GM18505 (cell line): ENCODE results near the gene PNMA6F.
"Not testable (repeated sequence)": the region's sequence is repeated elsewhere in the genome, so short reads cannot be mapped to it uniquely, and the experiment has no call there.

ENCODE experiments used
- ATAC-seq: cut with Tn5 transposase; IDR thresholded peaks from one replicate; pipeline ENCODE4 v1.9.1; 2021; ENCODE audit not compliant: unreplicated experiment
- POLR2A ChIP-seq: IDR thresholded peaks from 4 replicates; pipeline ENCODE4 v1.6.1; 2011; ENCODE audit warnings: borderline replicate concordance; ENCODE audit not compliant: insufficient read depth, insufficient read length; ENCODE audit errors: extremely low read depth

Gene PNMA6F

DNA sequence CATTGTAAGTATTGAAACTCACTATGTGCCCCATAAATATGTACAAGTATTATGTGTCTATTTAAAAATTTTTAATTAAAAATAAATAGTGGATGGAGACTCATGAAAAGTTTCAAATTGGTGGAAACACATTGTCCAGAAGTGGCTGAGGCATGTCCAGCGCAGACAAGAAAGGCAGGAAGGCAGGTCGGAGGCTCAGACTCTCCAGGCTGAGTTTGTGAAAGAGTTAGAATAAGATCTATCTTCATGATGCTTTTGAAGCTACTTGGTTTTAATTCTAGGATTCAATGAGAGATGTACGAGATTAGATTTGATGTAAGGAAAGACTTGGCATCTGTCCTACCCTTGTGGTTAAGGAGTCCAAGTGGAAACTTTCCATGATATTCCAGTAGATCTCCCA, 19.8 kb downstream of the PNMA6F start:
- no peak for ATAC-seq
- no peak for TF ChIP-seq POLR2A

GRCh38 chrX:153299855-153300254, 21.7 kb downstream of the PNMA6F start:
- TF ChIP-seq POLR2A: no peak
- no peak for ATAC-seq

DNA sequence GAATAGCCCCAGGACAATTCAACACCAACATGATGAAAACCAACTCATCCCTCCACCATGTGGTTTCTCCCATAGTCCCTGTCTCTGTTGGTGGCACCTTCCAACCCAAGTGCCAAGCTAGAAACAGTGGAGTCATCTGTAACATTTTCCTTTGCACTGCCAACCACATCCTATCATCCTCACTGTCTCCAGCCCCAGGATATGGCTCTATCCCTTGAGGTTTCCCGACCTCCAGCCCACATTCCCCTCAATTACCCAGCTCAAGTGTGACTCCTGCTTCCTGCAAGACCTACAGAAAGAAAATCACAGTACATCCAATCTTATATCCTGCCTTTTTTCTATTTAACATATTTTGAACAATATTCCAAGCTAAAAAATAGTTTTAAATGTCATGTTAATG, 24.2 kb downstream of the PNMA6F start:
- TF ChIP-seq POLR2A: no peak
- ATAC-seq: no peak

DNA sequence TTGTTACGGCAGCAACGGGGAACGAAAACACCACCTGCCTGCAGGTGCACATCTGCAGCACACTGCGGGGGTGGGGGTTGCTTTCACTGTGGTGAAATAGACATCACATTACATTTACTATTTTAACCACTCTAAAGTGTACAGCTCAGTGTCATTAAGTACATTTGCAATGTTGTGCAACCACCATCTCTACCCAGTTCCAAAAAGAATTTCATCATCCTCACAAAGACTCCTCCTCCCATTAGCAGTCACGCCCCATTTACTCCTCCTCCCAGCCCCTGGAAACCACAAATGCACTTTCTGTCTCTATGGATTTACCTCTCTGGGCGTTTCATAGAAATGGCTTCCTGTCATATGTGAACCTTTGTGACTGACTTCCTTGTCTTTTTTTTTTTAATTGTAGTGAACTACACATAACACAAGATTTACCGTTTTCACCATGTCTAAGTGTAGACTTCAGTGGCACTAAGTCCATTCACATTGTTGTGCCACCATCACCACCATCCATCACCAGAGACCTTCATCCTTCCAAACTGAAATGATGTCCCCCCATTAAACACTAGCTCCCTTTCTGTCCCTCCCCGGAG, 28.0 kb downstream of the PNMA6F start:
- not testable (repeated sequence) for ATAC-seq

- not testable (repeated sequence) for ATAC-seq
Observed at GRCh38 chrX:153288807-153289206, 32.8 kb downstream of the PNMA6F start.

DNA sequence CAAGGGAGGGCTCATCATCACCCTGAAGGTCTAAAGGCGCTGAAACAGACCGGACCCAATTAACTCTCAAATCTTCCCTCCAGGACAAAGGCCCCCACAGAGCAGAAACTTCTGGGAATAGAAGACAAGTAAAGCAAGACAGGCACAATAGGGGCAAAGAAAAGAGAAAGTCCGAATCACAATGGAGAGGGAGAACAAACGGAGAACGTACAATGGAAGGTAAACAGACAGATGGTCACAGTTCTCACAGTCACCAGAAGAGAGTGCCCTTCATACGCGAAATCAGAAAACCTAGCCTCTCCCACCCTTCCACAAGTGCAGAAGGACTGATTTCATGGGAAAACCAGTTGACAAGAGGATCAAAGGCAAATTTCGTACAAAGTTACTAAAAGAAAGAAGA, 35.9 kb downstream of the PNMA6F start:
- ATAC-seq: not testable (repeated sequence)

GRCh38 chrX:153283982-153284381, 37.6 kb downstream of the PNMA6F start:
- ATAC-seq: not testable (repeated sequence)

DNA sequence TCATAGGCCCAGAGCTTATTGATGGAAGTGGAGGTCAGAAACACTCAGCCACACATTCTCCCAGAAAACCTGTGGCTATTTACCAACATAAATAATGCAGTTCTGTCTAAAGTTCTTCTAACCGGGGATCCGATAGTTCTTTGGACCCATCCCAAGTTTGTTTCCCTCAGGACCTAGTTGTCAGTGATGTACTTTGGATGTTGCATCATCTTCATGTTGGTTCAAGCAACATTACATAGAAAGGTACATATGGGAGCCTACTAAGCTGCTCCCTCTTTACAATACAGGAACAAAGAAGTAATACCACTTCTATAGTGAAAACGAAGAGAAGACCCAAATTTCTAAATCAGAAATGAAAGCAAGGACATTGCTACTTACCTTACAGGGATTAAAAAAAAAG, 39.8 kb downstream of the PNMA6F start:
- ATAC-seq: not testable (repeated sequence)

DNA sequence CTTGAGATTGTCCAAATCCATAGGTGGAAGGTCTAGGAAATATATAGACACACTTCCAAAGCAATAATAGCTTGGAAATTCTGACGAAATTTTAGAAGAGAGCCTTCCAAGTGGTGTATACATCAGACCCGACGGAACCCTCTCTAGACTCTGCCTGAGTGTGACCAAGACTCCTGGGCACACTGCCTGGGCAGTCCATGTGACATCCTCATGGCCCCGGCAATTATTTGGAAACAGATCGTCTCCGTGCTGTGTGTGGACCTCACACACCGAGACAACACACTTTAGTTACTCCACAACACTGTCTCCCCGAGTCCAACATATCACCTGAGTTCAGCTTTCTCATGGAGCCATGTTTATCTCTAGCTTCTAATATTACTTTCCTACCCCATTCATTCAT, 42.3 kb downstream of the PNMA6F start:
- ATAC-seq: not testable (repeated sequence)

DNA sequence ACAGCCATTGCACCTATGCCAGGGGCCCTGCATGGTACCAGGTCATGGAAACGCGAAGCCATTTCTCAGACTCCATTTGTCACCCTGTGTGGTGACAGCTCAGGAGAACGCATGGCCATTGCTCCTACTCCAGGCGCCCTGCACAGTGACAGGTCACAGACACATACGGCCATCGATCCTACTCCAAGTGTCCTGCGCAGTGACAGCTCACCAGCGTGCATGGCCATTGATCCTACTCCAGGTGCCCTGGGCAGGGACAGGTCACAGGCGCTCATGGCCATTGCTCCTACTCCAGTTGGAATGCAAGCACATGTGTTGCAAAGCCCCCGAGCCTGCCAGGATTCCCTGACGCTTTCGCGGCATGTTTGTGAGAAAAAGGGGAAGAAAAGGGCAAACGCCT, 45.5 kb downstream of the PNMA6F start:
- not testable (repeated sequence) for ATAC-seq

DNA sequence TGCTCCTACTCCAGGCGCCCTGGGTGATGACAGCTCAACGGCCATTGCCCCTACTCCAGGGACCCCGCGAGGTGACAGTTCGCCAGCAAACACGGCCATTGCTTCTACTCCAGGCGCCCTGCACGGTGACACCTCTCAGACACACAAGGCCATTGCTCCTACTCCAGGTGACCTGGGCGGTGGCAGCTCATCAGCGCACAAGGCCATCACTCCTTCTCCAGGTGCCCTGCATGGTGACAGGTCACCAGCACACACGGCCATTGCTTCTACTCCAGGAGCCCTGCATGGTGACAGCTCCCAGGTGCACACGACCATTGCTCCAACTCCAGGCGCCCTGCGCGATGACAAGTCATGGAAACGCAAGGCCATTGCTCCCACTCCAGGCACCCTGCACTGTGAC, 46.1 kb downstream of the PNMA6F start:
- not testable (repeated sequence) for ATAC-seq

- not testable (repeated sequence) for ATAC-seq
Observed at GRCh38 chrX:153272584-153272983, 49.0 kb downstream of the PNMA6F start.

GRCh38 chrX:153272070-153272469, 49.5 kb downstream of the PNMA6F start:
- ATAC-seq: not testable (repeated sequence)
